KMS-11 (cell line): ENCODE results near the gene ABLIM2.

Experiments
- H2AFZ ChIP-seq: fragments of 200-600 bp; sonication (generic); 2 replicates; pipeline ENCODE4 v1.6.1; 2016; ENCODE audit warnings: antibody characterized with exemption, mixed run types, low read depth
- H3K27ac ChIP-seq: fragments of 200-600 bp; sonication (generic); 2 replicates; pipeline ENCODE4 v1.6.1; 2016; ENCODE audit warnings: mild to moderate bottlenecking, mixed run types
- H3K27me3 ChIP-seq: fragments of 200-600 bp; sonication (generic); 2 replicates; pipeline ENCODE4 v1.6.1; 2017; ENCODE audit warnings: mild to moderate bottlenecking, low read depth, mixed run types, moderate library complexity; ENCODE audit not compliant: insufficient read depth
- H3K36me3 ChIP-seq: fragments of 200-600 bp; sonication (generic); 2 replicates; pipeline ENCODE4 v1.6.1; 2017; ENCODE audit warnings: mild to moderate bottlenecking, mixed run types; ENCODE audit not compliant: insufficient read depth
- H3K4me1 ChIP-seq: fragments of 200-600 bp; sonication (generic); 2 replicates; pipeline ENCODE4 v1.6.1; 2016; ENCODE audit warnings: mild to moderate bottlenecking, low read depth, mixed run types; ENCODE audit not compliant: poor library complexity, severe bottlenecking
- H3K4me2 ChIP-seq: fragments of 200-600 bp; sonication (generic); 2 replicates; pipeline ENCODE4 v1.7.0; 2016; ENCODE audit warnings: mild to moderate bottlenecking, mixed run types
- H3K4me3 ChIP-seq: fragments of 200-600 bp; sonication (generic); IDR thresholded peaks from 2 replicates; pipeline ENCODE4 v1.6.1; 2017; ENCODE audit warnings: low read depth, low read length, mixed read lengths; ENCODE audit not compliant: insufficient read depth
- H3K79me2 ChIP-seq: fragments of 200-600 bp; sonication (generic); 2 replicates; pipeline ENCODE4 v1.6.1; 2016; ENCODE audit warnings: low read depth, mixed run types; ENCODE audit not compliant: insufficient read depth
- H3K9ac ChIP-seq: fragments of 200-600 bp; sonication (generic); 2 replicates; pipeline ENCODE4 v1.6.1; 2016; ENCODE audit warnings: mild to moderate bottlenecking, mixed run types
- H4K20me1 ChIP-seq: fragments of 200-600 bp; sonication (generic); 2 replicates; pipeline ENCODE4 v1.6.1; 2016; ENCODE audit warnings: mild to moderate bottlenecking, mixed run types; ENCODE audit not compliant: insufficient read depth
- CTCF ChIP-seq: fragments of 200-600 bp; sonication (generic); conservative IDR thresholded peaks from 2 replicates; pipeline ENCODE4 v1.6.1; 2017; ENCODE audit warnings: low read depth, mild to moderate bottlenecking, antibody characterized with exemption, low read length, moderate library complexity, mixed read lengths

ABLIM2 gene

DNA sequence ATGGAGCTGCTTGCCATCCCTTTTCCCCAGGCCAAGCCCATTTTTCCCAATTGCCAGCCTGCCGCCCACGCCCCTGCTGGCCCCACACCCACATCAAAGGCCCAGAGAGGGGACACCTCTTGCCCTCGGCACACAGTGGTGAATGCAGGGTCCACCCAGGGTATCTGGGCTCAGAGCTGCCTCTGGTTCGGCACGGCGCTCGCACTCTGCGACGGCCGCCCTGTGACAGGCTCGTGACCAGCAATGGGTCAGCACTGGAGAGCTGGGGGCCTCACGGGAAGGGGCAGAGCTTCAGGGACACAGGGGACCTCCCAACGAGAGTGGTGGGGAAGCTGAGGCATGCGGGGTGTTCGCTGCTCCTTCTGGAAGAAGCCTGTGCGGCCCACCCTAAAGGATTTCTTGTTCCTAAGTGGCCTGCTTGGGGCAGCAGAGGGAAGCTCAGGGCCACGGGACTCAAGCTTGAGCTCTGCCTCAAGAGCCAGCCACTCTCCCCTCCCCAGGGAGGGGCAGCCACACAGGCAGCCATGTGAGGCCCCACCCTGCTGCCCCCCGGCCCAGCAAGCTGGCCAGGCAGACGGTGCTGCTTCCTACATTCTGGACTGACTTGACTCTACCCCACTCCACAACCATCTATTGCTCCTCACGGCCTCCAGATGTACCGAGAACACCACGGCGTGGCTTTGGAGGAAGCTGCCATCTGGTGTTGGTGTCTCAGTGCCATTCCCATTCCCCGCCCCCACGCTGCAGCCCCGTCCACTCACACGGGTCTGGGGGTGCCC is 73.7 kb downstream of the ABLIM2 start:
- Histone ChIP-seq H3K36me3 (no peaks in the 10 kb centered on the region), H3K4me3 (no peak overlapping the region), H3K4me1 (no peaks in the 10 kb centered on the region), H2AFZ (no peak overlapping the region), H3K79me2 (no peaks in the 10 kb centered on the region), H3K9ac (no peak overlapping the region), H3K4me2 (no peak overlapping the region), H3K27me3 (no peaks in the 10 kb centered on the region), H4K20me1 (no peaks in the 10 kb centered on the region), H3K27ac (no peak overlapping the region)
- TF ChIP-seq CTCF: no peak

GRCh38 chr4:8084031-8084660 is 74.5 kb downstream of the ABLIM2 start:
- H3K27me3 ChIP-seq: no peaks in the 10 kb centered on the region
- no peak overlapping the region for H3K9ac ChIP-seq
- no peak overlapping the region for H3K27ac ChIP-seq
- H4K20me1 ChIP-seq: no peaks in the 10 kb centered on the region
- H2AFZ ChIP-seq: no peak overlapping the region
- no peaks in the 10 kb centered on the region for H3K4me1 ChIP-seq
- no peak for TF ChIP-seq CTCF
- no peak overlapping the region for H3K4me2 ChIP-seq
- no peaks in the 10 kb centered on the region for H3K36me3 ChIP-seq
- H3K4me3 ChIP-seq: no peak overlapping the region
- no peaks in the 10 kb centered on the region for H3K79me2 ChIP-seq

DNA sequence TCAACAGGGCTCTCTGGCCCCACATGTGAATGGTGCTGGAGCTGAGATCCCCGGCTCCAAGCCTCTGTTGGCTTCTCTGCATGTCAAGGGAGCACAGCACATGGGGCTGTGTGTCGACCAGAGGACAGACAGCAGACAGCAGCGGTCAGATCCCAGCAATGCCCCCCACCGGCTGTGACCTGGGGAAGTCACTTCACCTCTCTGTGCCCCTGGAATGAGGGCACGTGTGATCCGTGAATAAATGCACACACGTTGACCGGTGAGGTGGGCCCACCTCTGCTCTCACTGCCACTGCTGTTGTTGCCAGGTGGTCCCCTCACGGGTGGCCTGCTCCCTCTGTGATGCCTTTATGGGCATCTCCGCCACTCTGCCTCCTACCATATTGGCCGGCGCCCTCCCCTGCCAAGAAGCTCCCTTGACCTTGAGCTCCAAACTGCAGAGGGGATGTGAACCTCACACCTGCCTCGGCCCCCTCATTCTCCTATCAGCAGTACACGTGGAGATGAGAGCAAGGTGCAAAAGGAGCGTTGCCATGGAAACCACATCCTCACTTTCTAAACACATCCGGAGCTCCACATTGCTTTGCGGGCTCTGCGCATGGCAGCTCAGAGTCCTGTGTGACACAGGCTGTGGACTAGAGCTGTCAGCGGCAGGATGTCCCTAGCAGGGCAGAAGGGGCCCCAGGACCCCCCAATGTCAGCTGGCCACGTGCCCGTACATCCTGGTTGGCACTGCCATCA is 75.4 kb downstream of the ABLIM2 start:
- H3K27me3 ChIP-seq: no peaks in the 10 kb centered on the region
- no peak overlapping the region for H3K4me2 ChIP-seq
- no peaks in the 10 kb centered on the region for H3K36me3 ChIP-seq
- no peak overlapping the region for H3K9ac ChIP-seq
- H2AFZ ChIP-seq: no peak overlapping the region
- H3K4me3 ChIP-seq: no peak overlapping the region
- H3K4me1 ChIP-seq: no peaks in the 10 kb centered on the region
- H3K79me2 ChIP-seq: no peaks in the 10 kb centered on the region
- no peak overlapping the region for H3K27ac ChIP-seq
- no peaks in the 10 kb centered on the region for H4K20me1 ChIP-seq
- TF ChIP-seq CTCF: no peak

DNA sequence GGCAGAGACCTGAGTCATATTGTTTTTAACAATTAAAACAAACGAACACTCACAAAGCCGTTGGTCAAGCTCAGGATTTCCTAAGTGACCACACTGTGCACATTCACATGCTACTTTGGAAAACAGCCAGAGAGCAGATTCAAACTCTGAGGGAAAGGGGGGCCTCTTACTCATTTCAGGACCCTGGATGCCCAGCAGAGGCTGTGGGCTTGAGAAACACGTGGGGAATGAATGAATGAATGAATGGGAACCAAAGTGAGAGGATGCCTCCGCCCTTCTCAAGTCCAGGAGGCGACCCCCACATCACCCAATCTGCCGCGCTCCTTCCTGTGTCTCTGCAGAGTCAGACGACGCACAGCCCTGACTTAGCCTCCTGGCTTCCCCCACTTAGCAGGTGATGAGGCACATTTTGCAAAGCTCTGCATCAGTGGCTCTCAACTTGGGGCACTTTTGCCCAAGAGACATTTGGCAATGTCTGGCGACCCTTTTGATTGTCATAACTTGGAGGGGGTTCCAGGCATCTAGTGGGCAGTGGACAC is 76.0 kb downstream of the ABLIM2 start:
- Histone ChIP-seq H4K20me1 (no peaks in the 10 kb centered on the region), H3K4me2 (no peak overlapping the region), H3K36me3 (no peaks in the 10 kb centered on the region), H3K4me1 (no peaks in the 10 kb centered on the region), H3K27ac (no peak overlapping the region), H3K4me3 (no peak overlapping the region), H3K9ac (no peak overlapping the region), H3K79me2 (no peaks in the 10 kb centered on the region), H3K27me3 (no peaks in the 10 kb centered on the region), H2AFZ (no peak overlapping the region)
- TF ChIP-seq CTCF: no peak
